Measurements from ENCODE around the gene CTSW.

The CTSW gene

DNA sequence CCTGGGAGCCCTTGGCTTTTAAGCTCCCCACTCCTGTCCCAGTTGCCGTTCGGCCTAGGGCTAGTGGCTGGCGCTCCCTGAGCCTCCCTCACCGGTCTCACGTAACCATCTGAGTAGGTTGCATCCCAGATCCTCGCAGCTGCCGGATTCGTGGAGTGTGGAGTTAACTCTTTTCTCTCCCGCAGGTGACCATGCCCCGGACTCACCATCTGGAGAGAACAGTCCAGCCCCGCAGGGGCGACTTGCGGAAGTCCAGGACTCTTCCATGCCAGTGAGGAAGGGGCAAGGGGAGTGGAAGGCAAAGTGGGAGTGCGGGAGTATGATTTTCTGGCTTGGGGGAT is 18.5 kb upstream of the CTSW start:
- peaks cover 6% of the 10 kb centered on the region for H3K36me3 ChIP-seq (ENCODE audit: low read length)
- TF ChIP-seq, protein P1, sequence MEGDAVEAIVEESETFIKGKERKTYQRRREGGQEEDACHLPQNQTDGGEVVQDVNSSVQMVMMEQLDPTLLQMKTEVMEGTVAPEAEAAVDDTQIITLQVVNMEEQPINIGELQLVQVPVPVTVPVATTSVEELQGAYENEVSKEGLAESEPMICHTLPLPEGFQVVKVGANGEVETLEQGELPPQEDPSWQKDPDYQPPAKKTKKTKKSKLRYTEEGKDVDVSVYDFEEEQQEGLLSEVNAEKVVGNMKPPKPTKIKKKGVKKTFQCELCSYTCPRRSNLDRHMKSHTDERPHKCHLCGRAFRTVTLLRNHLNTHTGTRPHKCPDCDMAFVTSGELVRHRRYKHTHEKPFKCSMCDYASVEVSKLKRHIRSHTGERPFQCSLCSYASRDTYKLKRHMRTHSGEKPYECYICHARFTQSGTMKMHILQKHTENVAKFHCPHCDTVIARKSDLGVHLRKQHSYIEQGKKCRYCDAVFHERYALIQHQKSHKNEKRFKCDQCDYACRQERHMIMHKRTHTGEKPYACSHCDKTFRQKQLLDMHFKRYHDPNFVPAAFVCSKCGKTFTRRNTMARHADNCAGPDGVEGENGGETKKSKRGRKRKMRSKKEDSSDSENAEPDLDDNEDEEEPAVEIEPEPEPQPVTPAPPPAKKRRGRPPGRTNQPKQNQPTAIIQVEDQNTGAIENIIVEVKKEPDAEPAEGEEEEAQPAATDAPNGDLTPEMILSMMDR (IDR thresholded peaks at IDR 0.05; ENCODE audit: insufficient read depth, low read length, poor library complexity, severe bottlenecking), result no peak
- TF ChIP-seq EZH2phosphoT487 (conservative IDR thresholded peaks at IDR 0.05; ENCODE audit: low read length), result no peak
- no peaks in the 10 kb centered on the region for H3K9me2 ChIP-seq (replicated peaks; ENCODE audit: insufficient read depth, low read length)
- peak overlapping the region; percentile 97 for H3K9ac ChIP-seq (ENCODE audit: low read length)
- peaks cover 15% of the 10 kb centered on the region for H3F3A ChIP-seq (ENCODE audit: insufficient read depth)
- peak overlapping the region; percentile 63 for H3K4me3 ChIP-seq (ENCODE audit: insufficient read depth, low read length, poor library complexity, severe bottlenecking)
- H3K27me3 ChIP-seq (ENCODE audit: low read length), result no peaks in the 10 kb centered on the region
- H4K20me1 ChIP-seq (ENCODE audit: low read depth, low read length), result peaks cover 6% of the 10 kb centered on the region
- H3K27ac ChIP-seq (ENCODE audit: low read depth, low read length), result peak overlapping the region; percentile 90
- peaks cover 35% of the 10 kb centered on the region for H3K79me2 ChIP-seq (ENCODE audit: insufficient read depth, low read length)
- H2AFZ ChIP-seq (ENCODE audit: low read depth, low read length, severe bottlenecking), result no peak overlapping the region
- H3K4me2 ChIP-seq (ENCODE audit: low read depth, low read length, poor library complexity, severe bottlenecking), result peak overlapping the region; percentile 94
- H3K9me3 ChIP-seq (ENCODE audit: insufficient read depth, low read length), result no peaks in the 10 kb centered on the region

GRCh38 chr11:65861533-65862183 is 18.0 kb upstream of the CTSW start:
- H3K9me3 ChIP-seq (ENCODE audit: insufficient read depth, low read length), result no peaks in the 10 kb centered on the region
- peak overlapping the region; percentile 97 for H3K9ac ChIP-seq (ENCODE audit: low read length)
- peaks cover 10% of the 10 kb centered on the region for H3F3A ChIP-seq (ENCODE audit: insufficient read depth)
- no peaks in the 10 kb centered on the region for H3K9me2 ChIP-seq (replicated peaks; ENCODE audit: insufficient read depth, low read length)
- H3K79me2 ChIP-seq (ENCODE audit: insufficient read depth, low read length), result peaks cover 29% of the 10 kb centered on the region
- H3K36me3 ChIP-seq (ENCODE audit: low read length), result peaks cover 1% of the 10 kb centered on the region; the same call in 1 of the 2 replicates
- no peak for TF ChIP-seq EZH2phosphoT487 (conservative IDR thresholded peaks at IDR 0.05; ENCODE audit: low read length)
- TF ChIP-seq, protein P1 (IDR thresholded peaks at IDR 0.05; ENCODE audit: insufficient read depth, low read length, poor library complexity, severe bottlenecking), result no peak
- H3K4me2 ChIP-seq (ENCODE audit: low read depth, low read length, poor library complexity, severe bottlenecking), result peak overlapping the region; percentile 94
- no peak overlapping the region for H3K27ac ChIP-seq (ENCODE audit: low read depth, low read length)
- peak overlapping the region; percentile 63 for H3K4me3 ChIP-seq (ENCODE audit: insufficient read depth, low read length, poor library complexity, severe bottlenecking)
- no peak overlapping the region for H2AFZ ChIP-seq (ENCODE audit: low read depth, low read length, severe bottlenecking)
- H3K27me3 ChIP-seq (ENCODE audit: low read length), result no peaks in the 10 kb centered on the region
- H4K20me1 ChIP-seq (ENCODE audit: low read depth, low read length), result peaks cover 1% of the 10 kb centered on the region

DNA sequence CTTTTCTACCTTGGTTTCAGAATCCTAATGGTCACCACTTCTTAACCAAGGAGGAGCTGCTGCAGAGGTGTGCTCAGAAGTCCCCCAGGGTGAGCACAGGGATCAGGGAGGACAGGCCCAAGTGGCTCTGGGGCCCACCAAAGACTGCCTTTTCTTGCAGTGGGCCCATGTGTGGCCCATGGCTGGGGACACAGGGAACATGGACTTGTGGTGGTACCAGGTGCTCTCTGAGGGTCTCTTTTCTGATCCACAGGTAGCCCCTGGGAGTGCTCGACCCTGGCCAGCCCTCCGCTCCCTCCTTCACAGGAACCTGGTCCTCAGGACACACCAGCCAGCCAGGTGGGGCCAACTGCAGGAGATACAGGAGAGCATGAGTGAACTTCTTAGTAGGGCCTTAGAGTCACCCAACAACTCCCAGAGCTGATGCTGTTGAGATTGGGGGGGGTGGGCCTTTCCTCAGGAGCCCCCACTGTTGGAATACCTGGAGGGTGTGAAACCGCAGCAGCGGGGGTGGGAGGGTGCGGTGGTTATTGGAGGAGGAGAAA is 17.4 kb upstream of the CTSW start:
- Histone ChIP-seq H3K36me3 (ENCODE audit: low read length) (no peaks in the 10 kb centered on the region), H3F3A (ENCODE audit: insufficient read depth) (peaks cover 8% of the 10 kb centered on the region), H3K9me3 (ENCODE audit: insufficient read depth, low read length) (no peaks in the 10 kb centered on the region), H3K27ac (ENCODE audit: low read depth, low read length) (no peak overlapping the region), H3K4me3 (ENCODE audit: insufficient read depth, low read length, poor library complexity, severe bottlenecking) (no peak overlapping the region), H3K9me2 (replicated peaks; ENCODE audit: insufficient read depth, low read length) (no peaks in the 10 kb centered on the region), H3K4me2 (ENCODE audit: low read depth, low read length, poor library complexity, severe bottlenecking) (no peak overlapping the region), H3K9ac (ENCODE audit: low read length) (no peak overlapping the region), H4K20me1 (ENCODE audit: low read depth, low read length) (no peaks in the 10 kb centered on the region), H3K79me2 (ENCODE audit: insufficient read depth, low read length) (peaks cover 23% of the 10 kb centered on the region), H2AFZ (ENCODE audit: low read depth, low read length, severe bottlenecking) (no peak overlapping the region), H3K27me3 (ENCODE audit: low read length) (no peaks in the 10 kb centered on the region)
- TF ChIP-seq, protein P1 (IDR thresholded peaks at IDR 0.05; ENCODE audit: insufficient read depth, low read length, poor library complexity, severe bottlenecking), result no peak
- TF ChIP-seq EZH2phosphoT487 (conservative IDR thresholded peaks at IDR 0.05; ENCODE audit: low read length), result no peak

Measured in SU-DHL-6 (cell line).